GM18520 (cell line): Measurements from ENCODE around the gene BCAR1.
A peak's percentile ranks its signal among the peaks of the same experiment; 100 is the strongest.
"Not testable (repeated sequence)": the region's sequence is repeated elsewhere in the genome, so short reads cannot be mapped to it uniquely, and the experiment has no call there.

ENCODE experiments used
- ATAC-seq: cut with Tn5 transposase; IDR thresholded peaks from one replicate; pipeline ENCODE4 v1.9.1; 2021; ENCODE audit not compliant: unreplicated experiment

Gene BCAR1

GRCh38 chr16:75271441-75272096 lies 20.1 kb upstream of the BCAR1 start:
- no peak for ATAC-seq

- ATAC-seq: not testable (repeated sequence)
Measured at GRCh38 chr16:75269358-75269757, 17.9 kb upstream of the BCAR1 start.

GRCh38 chr16:75267631-75268264 lies 16.3 kb upstream of the BCAR1 start:
- no peak for ATAC-seq

GRCh38 chr16:75266738-75267630 lies 15.6 kb upstream of the BCAR1 start:
- ATAC-seq: no peak

- ATAC-seq: peak; percentile 60
Measured at GRCh38 chr16:75265911-75266701, 14.7 kb upstream of the BCAR1 start.

- peak; percentile 22 for ATAC-seq
Measured at GRCh38 chr16:75264999-75265910, 13.8 kb upstream of the BCAR1 start.

- no peak for ATAC-seq
Measured at GRCh38 chr16:75264457-75264998, 13.1 kb upstream of the BCAR1 start.

GRCh38 chr16:75263963-75264445 lies 12.6 kb upstream of the BCAR1 start:
- ATAC-seq: no peak

GRCh38 chr16:75263291-75263962 lies 12.0 kb upstream of the BCAR1 start:
- ATAC-seq: no peak

- no peak for ATAC-seq
Measured at GRCh38 chr16:75262800-75263127, 11.3 kb upstream of the BCAR1 start.

GRCh38 chr16:75262104-75262799 lies 10.8 kb upstream of the BCAR1 start:
- ATAC-seq: no peak

- ATAC-seq: no peak
Measured at GRCh38 chr16:75261590-75262078, 10.2 kb upstream of the BCAR1 start.

- no peak for ATAC-seq
Measured at GRCh38 chr16:75260851-75261589, 9.6 kb upstream of the BCAR1 start.

- no peak for ATAC-seq
Measured at GRCh38 chr16:75258807-75259141, 7.3 kb upstream of the BCAR1 start.

- ATAC-seq: no peak
Measured at GRCh38 chr16:75257886-75258806, 6.7 kb upstream of the BCAR1 start.

- no peak for ATAC-seq
Measured at GRCh38 chr16:75256696-75257343, 5.4 kb upstream of the BCAR1 start.
